NCI-H1694 (cell line): ENCODE data around the gene DDX46.
A peak's percentile ranks its signal among the peaks of the same experiment; 100 is the strongest.
"Not testable (repeated sequence)": the region's sequence is repeated elsewhere in the genome, so short reads cannot be mapped to it uniquely, and the experiment has no call there.

ENCODE experiments used
- DNase-seq: peaks from one replicate; lab custom pipeline; 2025; lab: John Stamatoyannopoulos, UW

The DDX46 gene

GRCh38 chr5:134845335-134845851, 86.8 kb downstream of the DDX46 start:
- DNase-seq: no peak

- peak; percentile 77 for DNase-seq
Measured at GRCh38 chr5:134845852-134846640, 87.5 kb downstream of the DDX46 start, which contains the start of gene C5orf24. TSS of gene C5orf24 (plus strand) at chr5:134845968. CDS start at chr5:134854901, 8,933 bp downstream.

DNA sequence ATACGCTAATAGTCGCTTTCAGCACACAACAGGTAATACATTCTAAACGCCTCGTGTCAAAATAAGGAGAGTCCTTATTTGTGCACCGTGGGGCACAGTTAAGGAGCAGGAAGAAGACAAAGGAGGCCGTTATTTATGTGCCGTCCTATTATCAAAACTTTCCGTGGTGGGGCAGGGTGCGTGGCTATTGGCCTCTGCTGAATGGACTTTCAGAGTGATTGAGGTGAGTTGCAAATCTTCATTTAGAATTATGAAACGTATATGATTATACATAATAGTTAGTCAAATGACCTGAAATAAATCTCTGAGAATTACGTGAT, 88.0 kb downstream of the DDX46 start:
- no peak for DNase-seq

DNA sequence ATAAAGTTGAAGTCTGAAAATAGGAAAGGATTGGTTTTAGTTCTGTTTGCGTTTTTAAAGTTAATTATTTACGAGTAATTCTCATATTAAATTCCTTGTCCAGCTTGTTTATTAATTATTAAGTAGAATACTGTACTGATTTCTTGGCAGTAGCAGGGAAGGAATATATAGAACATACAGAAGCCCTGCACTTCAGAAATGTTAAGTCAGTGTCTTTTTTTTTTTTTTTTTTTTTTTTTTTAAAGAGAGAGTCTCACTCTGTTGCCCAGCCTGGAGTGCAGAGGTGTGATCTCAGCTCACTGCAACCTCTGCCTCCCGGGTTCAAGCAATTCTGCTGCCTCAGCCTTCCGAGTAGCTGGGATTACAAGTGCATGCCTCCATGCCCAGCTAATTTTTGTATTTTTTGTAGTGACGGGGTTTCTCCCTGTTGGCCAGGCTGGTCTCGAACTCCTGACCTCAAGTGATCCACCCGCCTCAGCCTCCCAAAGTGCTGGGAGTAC, 90.9 kb downstream of the DDX46 start:
- not testable (repeated sequence) for DNase-seq

GRCh38 chr5:134851307-134851923, 92.8 kb downstream of the DDX46 start:
- DNase-seq: no peak

- DNase-seq: not testable (repeated sequence)
Measured at GRCh38 chr5:134856465-134856864, 97.9 kb downstream of the DDX46 start.

DNA sequence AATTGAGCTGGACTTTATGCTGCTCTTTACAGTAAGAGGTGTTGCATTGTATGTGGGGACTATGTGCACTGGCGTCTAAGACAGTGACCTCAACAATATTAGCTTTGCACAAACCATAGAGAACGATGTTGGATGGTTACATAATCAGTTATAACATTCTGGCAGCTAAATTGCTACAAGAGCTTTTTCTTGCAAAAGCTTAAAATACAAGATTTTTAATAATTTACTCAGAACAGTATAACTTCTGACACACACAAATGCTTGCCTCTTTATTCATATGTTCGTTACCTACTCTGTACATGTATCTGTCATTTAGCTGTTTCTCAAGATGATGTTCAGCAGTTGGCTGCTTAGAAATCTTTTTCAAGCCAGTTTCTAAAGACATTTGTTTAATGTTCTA, 98.8 kb downstream of the DDX46 start:
- DNase-seq: no peak

DNA sequence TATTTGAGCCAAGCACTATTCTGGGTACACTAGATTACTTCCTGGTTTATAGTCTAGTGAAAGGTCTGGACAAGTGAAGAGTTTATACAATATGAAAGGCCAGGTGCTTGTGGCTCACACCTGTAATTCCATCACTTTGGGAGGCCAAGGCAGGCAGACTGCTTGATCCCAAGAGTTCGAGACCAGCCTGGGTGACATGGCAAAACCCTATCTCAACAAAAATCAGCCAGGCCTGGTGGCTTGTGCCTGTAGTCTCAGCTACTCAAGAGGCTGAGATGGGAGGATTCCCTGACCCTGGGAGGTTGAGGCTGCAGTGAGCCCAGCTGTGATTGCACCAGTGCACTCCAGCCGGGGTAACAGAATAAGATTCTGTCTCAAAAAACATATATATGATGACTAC, 106.1 kb downstream of the DDX46 start:
- DNase-seq: no peak

DNA sequence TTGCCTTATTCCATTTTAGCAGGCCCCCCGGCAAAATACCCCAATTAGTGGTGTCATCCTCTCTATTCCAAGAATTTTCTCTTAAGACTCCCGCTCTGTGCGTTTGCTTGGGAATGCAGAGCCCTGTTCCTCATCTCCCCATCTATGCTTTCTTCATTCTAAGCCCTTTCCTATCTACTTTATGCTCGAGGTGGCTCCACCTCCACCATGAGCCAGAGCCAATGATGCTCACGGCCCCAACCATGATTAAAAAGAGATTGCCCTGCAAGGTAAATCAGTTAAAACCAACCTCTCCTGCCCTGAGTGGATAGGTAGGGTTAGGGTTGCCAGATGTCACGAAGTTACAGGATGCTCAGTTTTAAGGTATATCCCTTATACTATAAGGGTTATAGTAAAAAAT, 114.9 kb downstream of the DDX46 start:
- no peak for DNase-seq

GRCh38 chr5:134873987-134874830, 115.6 kb downstream of the DDX46 start, which contains the start of gene TXNDC15:
TSS of gene TXNDC15 (plus strand) at chr5:134874371. CDS start at chr5:134874428, 57 bp downstream.
- DNase-seq: peak; percentile 43

DNA sequence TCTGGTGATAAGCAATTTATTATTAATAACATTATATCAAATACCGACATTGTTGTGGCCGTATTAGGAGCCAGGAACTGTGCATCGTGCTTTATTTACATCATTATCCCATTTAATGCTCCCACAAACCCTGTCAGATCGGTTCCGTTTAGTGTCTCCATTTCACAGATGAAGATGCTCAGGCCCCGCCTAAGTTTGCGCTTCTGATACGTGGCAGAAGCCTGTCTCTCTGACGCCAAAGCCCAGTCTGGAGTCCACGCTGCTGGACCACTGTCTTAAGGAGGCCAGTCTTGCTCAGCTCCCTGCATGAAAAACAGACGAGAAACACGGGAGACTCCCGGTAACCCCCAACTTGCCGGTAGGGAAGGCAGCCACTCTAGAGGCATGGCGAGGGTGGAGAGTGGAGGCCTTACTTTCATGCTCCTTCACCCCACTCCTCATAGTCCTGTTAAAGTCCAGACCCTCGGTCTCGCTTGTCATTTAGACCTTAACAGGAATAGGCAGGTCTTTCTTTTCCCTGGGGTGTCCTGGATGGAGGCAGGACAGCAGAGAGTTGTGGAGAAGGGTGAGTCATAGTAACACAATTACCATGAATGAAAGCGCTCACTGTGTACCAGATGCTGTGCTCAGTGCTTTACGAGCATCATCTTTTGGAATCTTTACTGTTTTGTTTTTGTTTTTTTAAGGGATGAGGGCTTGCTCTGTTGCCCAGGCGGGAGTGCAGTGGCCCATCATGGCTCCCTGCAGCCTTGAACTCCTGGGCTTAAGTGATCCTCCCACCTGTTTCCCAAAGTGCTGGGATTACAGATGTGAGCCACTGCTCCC, 116.5 kb downstream of the DDX46 start:
- peak; percentile 28 for DNase-seq

GRCh38 chr5:134877159-134877558, 118.6 kb downstream of the DDX46 start:
- no peak for DNase-seq

DNA sequence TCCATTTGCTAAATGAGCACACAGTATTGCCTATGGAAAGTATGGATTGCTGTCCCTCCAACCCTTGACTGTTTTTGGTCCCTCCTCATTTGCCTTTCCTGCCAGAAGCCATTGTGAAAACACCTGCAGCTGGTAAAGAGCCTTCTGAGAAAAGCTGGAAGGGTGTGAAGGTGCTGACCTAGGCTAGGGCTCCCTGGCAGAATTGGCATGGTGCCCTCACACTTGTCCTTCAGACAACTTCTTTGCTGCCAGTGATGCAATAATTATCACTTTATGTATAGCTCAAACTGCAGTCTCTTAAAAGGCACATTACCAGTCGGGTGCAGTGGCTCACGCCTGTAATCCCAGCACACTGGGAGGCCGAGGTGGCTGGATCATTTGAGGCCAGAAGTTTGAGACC, 119.8 kb downstream of the DDX46 start:
- no peak for DNase-seq

GRCh38 chr5:134879456-134879855, 120.9 kb downstream of the DDX46 start:
- DNase-seq: no peak
